ENCODE measurements around the gene PIK3C3.

PIK3C3 gene

GRCh38 chr18:41954827-41955613 is at the start of gene PIK3C3:
PIK3C3 (plus strand) TSS chr18:41955234; CDS start chr18:41955292, 58 bp downstream.
- peak; percentile 94 for DNase-seq

- DNase-seq: no peak
Measured at GRCh38 chr18:41905786-41906527, 49.1 kb upstream of the PIK3C3 start.

DNA sequence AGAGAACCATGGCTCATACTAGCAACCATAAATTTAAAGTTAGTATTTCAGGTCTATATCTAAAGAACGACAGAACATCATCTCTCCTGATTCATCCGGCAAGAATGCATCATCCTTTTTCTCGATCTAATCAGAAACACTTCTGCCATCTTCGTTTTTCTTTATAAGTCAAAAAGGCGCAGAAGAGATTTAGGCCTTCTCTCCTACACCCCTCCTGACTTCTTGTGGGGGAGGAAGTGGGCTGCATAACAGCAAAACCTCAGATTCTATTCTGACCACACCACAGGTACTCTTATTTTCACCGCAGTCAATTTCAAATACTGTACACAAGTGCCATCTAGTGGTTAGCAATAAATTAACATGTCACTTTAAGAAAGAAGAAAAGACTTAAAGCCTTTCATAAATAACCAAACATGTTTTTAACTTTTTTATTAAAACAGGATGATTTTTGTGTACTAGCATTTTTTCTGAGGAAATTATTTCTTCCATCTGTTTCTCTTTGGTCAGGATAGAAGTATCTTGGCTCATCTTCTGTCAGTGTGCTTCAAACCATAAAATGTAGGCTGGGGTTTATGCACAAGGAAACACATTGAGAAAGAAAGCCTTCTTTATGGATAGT is 48.4 kb upstream of the PIK3C3 start:
- DNase-seq: no peak

- no peak for DNase-seq
Measured at GRCh38 chr18:41917181-41917580, 37.9 kb upstream of the PIK3C3 start.

- DNase-seq: no peak
Measured at GRCh38 chr18:41921770-41922169, 33.3 kb upstream of the PIK3C3 start.

GRCh38 chr18:41922176-41922575 is 32.9 kb upstream of the PIK3C3 start:
- no peak for DNase-seq

DNA sequence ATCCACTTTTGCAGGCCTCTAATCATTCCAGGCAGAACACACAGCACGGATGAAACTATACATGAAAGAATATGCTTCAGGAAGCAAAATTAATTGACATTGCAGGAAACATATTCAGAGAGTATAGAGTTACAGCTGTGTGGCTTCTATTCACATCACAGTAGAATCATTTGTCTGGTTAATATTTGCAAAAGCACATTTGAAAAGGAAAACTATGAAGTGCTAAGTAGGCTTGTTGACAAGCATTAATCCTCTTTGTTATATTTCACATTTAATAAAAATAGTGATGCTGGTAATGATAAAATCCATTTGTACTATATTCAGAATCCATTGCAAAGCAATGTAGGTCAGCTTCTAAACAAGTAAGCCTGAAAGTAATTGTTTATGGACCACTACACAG is 32.2 kb upstream of the PIK3C3 start:
- no peak for DNase-seq

GRCh38 chr18:41923446-41923845 is 31.6 kb upstream of the PIK3C3 start:
- DNase-seq: no peak

- no peak for DNase-seq
Measured at GRCh38 chr18:41928581-41928980, 26.5 kb upstream of the PIK3C3 start.

- DNase-seq: no peak
Measured at GRCh38 chr18:41932899-41933298, 22.1 kb upstream of the PIK3C3 start.

DNA sequence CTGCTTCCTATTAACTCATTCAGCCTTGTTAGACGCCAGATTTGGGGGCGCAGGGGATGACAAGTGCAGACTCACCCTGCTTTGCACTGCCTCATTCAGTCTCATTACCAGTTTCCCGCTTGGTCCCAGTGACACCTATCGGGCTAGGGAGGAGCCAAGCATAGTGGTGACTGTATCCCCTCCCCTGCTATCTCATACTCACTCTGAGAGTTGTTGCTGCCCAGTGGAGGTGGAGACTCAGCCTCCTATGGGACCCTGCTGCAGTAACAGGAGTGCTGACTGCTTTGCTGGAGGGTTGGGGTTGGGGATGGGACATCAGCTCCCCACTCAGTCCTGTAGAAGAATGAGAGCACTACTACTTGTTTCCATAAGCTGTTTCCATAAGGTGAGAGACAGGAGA is 21.3 kb upstream of the PIK3C3 start:
- no peak for DNase-seq

- no peak for DNase-seq
Measured at GRCh38 chr18:41936471-41937134, 18.4 kb upstream of the PIK3C3 start.

- DNase-seq: no peak
Measured at GRCh38 chr18:41938445-41938844, 16.6 kb upstream of the PIK3C3 start.

DNA sequence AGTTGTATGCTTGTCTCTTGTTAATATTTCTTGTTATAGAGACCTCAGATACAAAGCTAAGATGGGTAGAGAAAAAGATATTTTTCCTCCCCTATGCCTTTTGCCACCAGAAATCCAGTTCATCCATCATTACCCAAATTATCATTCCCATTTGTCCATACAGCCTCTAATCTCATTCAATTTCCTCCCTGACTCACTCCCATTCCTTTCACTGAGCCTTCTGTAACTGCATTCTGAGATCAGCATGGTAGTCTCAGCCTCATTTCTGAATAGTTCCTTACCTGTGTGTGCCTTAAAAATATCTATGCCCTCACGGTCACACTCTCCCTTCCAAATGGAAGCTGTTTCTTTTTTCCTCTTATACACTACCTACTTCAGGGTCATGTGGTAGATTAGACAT is 15.7 kb upstream of the PIK3C3 start:
- no peak for DNase-seq

- DNase-seq: no peak
Measured at GRCh38 chr18:41940506-41941215, 14.4 kb upstream of the PIK3C3 start.

DNA sequence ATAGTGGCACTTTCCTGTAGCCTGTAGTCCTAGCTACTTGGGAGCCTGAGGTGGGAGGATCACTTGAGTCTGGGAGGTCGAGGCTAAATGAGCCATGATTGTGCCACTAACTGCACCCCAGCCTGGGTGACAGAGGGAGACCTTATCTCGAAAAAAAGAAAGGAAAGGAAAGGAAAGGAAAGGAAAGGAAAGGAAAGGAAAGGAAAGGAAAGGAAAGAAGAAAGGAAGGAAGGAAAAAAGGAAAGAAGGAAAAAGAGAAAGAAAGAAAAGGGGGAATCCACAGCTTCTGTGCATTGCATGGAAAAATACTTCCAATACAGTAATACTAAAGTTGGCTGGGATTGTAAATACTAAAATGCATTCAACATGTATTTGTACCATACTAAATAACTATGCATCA is 12.8 kb upstream of the PIK3C3 start:
- DNase-seq: no peak

DNA sequence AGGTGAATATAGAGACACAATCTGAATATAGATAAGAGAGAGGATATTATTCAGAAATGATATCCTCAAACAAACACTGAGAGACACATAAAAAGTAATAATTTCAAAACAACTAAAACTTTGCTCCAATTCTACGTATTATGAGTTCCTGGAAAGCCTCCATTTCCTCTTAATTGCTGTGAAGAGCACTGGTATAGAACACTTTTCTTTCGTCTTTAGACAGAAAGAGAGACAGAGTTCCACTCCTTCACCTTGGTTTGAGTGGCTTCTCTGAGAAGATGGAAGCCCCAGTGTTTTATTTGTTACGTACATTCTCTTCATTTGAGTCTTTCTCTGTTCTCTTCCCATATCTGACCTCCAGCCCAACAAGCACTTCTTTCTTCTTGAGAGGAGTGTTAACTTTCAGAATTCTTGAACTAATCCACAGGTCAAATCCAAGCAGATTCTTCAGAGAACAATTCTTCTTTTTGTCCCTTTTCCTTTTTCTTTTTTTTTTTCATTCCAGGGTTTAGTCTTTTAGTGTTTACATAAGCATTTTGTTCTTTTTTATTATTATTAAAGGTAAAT is 6.4 kb upstream of the PIK3C3 start:
- no peak for DNase-seq

GRCh38 chr18:41949206-41949920 is 5.7 kb upstream of the PIK3C3 start:
- DNase-seq: no peak

GRCh38 chr18:41955688-41956087 is 654 bp downstream of the PIK3C3 start:
- DNase-seq: no peak

GRCh38 chr18:41959045-41959444 is 4.0 kb downstream of the PIK3C3 start:
- DNase-seq: no peak

DNA sequence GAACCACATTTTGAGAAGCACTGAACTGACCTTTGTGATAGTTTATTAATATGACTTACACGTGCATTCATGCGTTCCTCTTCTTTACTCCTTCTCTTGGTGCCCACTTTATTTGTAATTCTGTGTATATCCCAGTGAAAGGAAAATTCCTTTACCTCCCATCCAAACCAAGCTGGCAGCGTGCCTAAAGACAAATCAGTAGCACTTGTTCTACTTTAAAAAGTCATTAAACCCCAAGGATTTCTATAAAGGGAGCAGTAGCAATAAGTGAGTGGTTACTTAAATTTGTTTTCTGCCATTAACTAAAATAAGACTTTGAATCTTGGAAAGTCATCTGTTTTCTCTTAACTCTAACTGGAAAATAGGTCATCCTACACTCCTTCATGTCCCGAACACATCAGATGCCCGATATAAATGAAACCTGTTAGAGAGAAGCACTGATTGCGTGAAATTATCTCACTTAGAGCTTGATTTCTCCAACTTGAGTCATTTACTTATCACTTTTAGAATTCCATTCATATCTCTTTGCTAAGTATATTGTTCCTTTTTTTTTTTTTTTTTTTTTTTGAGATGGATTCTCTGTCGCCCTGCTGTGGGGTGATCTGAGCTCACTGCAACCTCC is 10.7 kb downstream of the PIK3C3 start:
- no peak for DNase-seq

Data from DMS 273 treated with DMSO at 0.1 percent for 48 hours (cell line).